Endothelial cell of umbilical vein (primary cell): ENCODE data around the gene MDFIC. TPM values are rescaled to one million over a fixed set of nuclear protein-coding genes. Genes with fewer than 3 reads are reported as not detected.

ENCODE experiments used
- BruUV-seq: library from RNA; stranded (reverse); fragments of 400-500 nt; replicated peaks from 2 replicates; lab custom pipeline; 2021; lab: Mats Ljungman, UMichigan
- CTCF ChIA-PET: fragments of 300-600, 350-600 bp; sonication (Branson Sonifier 250); formaldehyde crosslinking; loops from one replicate; lab custom pipeline; 2021; ENCODE audit warnings: antibody characterized with exemption, inconsistent platforms; lab: Charles Lee
- POLR2A ChIA-PET: fragments of 300-600, 350-600 bp; sonication (Branson Sonifier 250); formaldehyde crosslinking; loops from one replicate; lab custom pipeline; 2021; ENCODE audit warnings: antibody characterized with exemption, inconsistent platforms; lab: Charles Lee
- DNase-seq: peaks from one replicate; pipeline ENCODE4 v3.0.0-alpha.2; 2011; ENCODE audit warnings: low read depth, low spot score
- FAIRE-seq: peaks from 2 replicates; lab custom pipeline; 2011; peaks lifted over from hg19 to GRCh38; lab: Jason Lieb, UNC
- H2AFZ ChIP-seq: 2 replicates; pipeline ENCODE4 v1.6.0; 2012; ENCODE audit warnings: low read depth, low read length, control low read depth, inconsistent platforms
- H3K27ac ChIP-seq: 2 replicates; pipeline ENCODE4 v1.5.1; 2011; ENCODE audit warnings: low read depth, mild to moderate bottlenecking, control low read depth, low read length, moderate library complexity; ENCODE audit not compliant: insufficient read depth
- H3K27me3 ChIP-seq, 2 experiments: 2 replicates each; pipeline versions ENCODE4 v1.6.0 to v1.6.1; 2011; ENCODE audit warnings: low read length in 2 of 2, mixed read lengths in 1 of 2; ENCODE audit not compliant: control insufficient read depth in 2 of 2, insufficient read depth in 2 of 2
- H3K36me3 ChIP-seq, 2 experiments: 2 replicates in 1 of 2; 3 replicates in 1 of 2; pipeline ENCODE4 v1.5.1; 2011; ENCODE audit warnings: low read length in 2 of 2, mild to moderate bottlenecking in 1 of 2, moderate library complexity in 1 of 2; ENCODE audit not compliant: control insufficient read depth in 2 of 2, insufficient read depth in 2 of 2; ENCODE audit errors: extremely low read depth in 1 of 2
- H3K4me1 ChIP-seq: 3 replicates; pipeline ENCODE4 v1.5.1; 2011; ENCODE audit warnings: mild to moderate bottlenecking, low read length; ENCODE audit not compliant: control insufficient read depth, insufficient read depth; ENCODE audit errors: extremely low read depth
- H3K4me2 ChIP-seq: 2 replicates; pipeline ENCODE4 v1.6.1; 2011; ENCODE audit warnings: low read length, control low read depth, mixed read lengths; ENCODE audit not compliant: insufficient read depth
- H3K4me3 ChIP-seq, 3 experiments: fragments of 200-600 bp in 1 of 3; sonication (generic), shearing (Covaris generic) in 1 of 3; replicated peaks in 1 of 3; 2 replicates each; pipeline ENCODE4 v1.5.1; 2011 to 2016; ENCODE audit warnings: control low read depth in 3 of 3, low read length in 3 of 3, mild to moderate bottlenecking in 2 of 3, inconsistent platforms in 1 of 3, low read depth in 1 of 3, moderate library complexity in 1 of 3; ENCODE audit not compliant: insufficient read depth in 1 of 3
- H3K79me2 ChIP-seq: 2 replicates; pipeline ENCODE4 v1.6.0; 2012; ENCODE audit warnings: low read length, inconsistent platforms; ENCODE audit not compliant: control insufficient read depth, insufficient read depth
- H3K9ac ChIP-seq: replicated peaks from 2 replicates; pipeline ENCODE3; 2011; ENCODE audit warnings: low read length, control low read depth; ENCODE audit not compliant: insufficient read depth; ENCODE audit errors: extremely low read depth
- H3K9me1 ChIP-seq: replicated peaks from 3 replicates; pipeline ENCODE4 v1.6.0; 2011; ENCODE audit warnings: mild to moderate bottlenecking, low read length; ENCODE audit not compliant: control insufficient read depth, insufficient read depth; ENCODE audit errors: extremely low read depth
- H3K9me3 ChIP-seq: replicated peaks from 2 replicates; pipeline ENCODE4 v1.5.1; 2012; ENCODE audit warnings: low read length, inconsistent platforms; ENCODE audit not compliant: control insufficient read depth, insufficient read depth
- H4K20me1 ChIP-seq: replicated peaks from 2 replicates; pipeline ENCODE3; 2011; ENCODE audit warnings: mild to moderate bottlenecking, low read length; ENCODE audit not compliant: control insufficient read depth, insufficient read depth; ENCODE audit errors: extremely low read depth
- CTCF ChIP-seq, 2 donors: IDR thresholded peaks; 1 replicate in 1 of 2; 2 replicates in 1 of 2; pipeline ENCODE4 v1.5.1; 2011; ENCODE audit warnings: low read length in 2 of 2, mild to moderate bottlenecking in 2 of 2, moderate library complexity in 2 of 2, control low read depth in 1 of 2, inconsistent platforms in 1 of 2, low read depth in 1 of 2; ENCODE audit not compliant: insufficient read depth in 1 of 2; ENCODE audit errors: extremely low read depth in 1 of 2
- EZH2 ChIP-seq: IDR thresholded peaks from 2 replicates; pipeline ENCODE4 v1.6.1; 2012; ENCODE audit warnings: borderline replicate concordance, low read depth, mild to moderate bottlenecking, moderate library complexity, low read length, inconsistent platforms; ENCODE audit not compliant: severe bottlenecking
- FOS ChIP-seq: IDR thresholded peaks from 2 replicates; pipeline ENCODE4 v1.6.1; 2011; ENCODE audit warnings: mild to moderate bottlenecking, low read length, moderate library complexity, borderline replicate concordance; ENCODE audit not compliant: insufficient read depth
- GATA2 ChIP-seq: IDR thresholded peaks from 2 replicates; pipeline ENCODE4 v1.7.0; 2011; ENCODE audit warnings: low read depth, mild to moderate bottlenecking, moderate library complexity, mixed read lengths, low read length; ENCODE audit not compliant: insufficient read length, insufficient read depth
- JUN ChIP-seq: IDR thresholded peaks from 2 replicates; pipeline ENCODE4 v1.6.1; 2011; ENCODE audit warnings: borderline replicate concordance, low read depth; ENCODE audit not compliant: insufficient read length, insufficient read depth
- MAX ChIP-seq: IDR thresholded peaks from 2 replicates; pipeline ENCODE4 v1.6.1; 2011; ENCODE audit not compliant: insufficient read depth, insufficient read length
- MYC ChIP-seq: IDR thresholded peaks from one replicate; pipeline ENCODE4 v1.6.1; 2011; ENCODE audit warnings: mild to moderate bottlenecking, low read depth, low read length
- POLR2A ChIP-seq: IDR thresholded peaks from 2 replicates; pipeline ENCODE4 v1.6.1; 2012; ENCODE audit warnings: low read depth, mild to moderate bottlenecking, control low read depth, low read length
- POLR2AphosphoS5 ChIP-seq: IDR thresholded peaks from 2 replicates; pipeline ENCODE4 v1.6.1; 2012; ENCODE audit warnings: low read depth, mild to moderate bottlenecking, control low read depth, low read length, moderate library complexity; ENCODE audit not compliant: insufficient read depth
- dilution Hi-C: fragments of 300-500 bp; cut with MboI; formaldehyde crosslinking; loops from one replicate; pipeline ENCODE4 v1.15.0; 2019; ENCODE audit warnings: low sequenced_read_pairs; ENCODE audit not compliant: extremely low pct_ligation_motif_present
- intact Hi-C: fragments of 100-400 bp; cut with micrococcal nuclease; formaldehyde crosslinking; loops from one replicate; pipeline ENCODE4 v1.10.0; 2022
- polyA plus RNA-seq, 4 experiments: library from polyadenylated mRNA; depleted of rRNA in 3 of 4; stranded (reverse) in 3 of 4; unstranded in 1 of 4; fragments of >200 nt; gene quantifications; 2 replicates each; pipeline versions ENCODE4 v1.2.1 to v1.2.3, GENCODE V29; 2011 to 2012; ENCODE audit warnings: missing spikeins in 1 of 4
- total RNA-seq: library from RNA; stranded (reverse); gene quantifications from 2 replicates; pipeline ENCODE4 v1.2.3, GENCODE V29; 2021

MDFIC gene
- total and polyA plus RNA-seq, 2 donors (not counting 3 experiments of a cell fraction or from before 2014, with no cell fraction given): 6.5 to 14.2 TPM

GRCh38 chr7:115058726-115059125, 136.8 kb downstream of the MDFIC start:
- ChIA-PET POLR2A (no interaction called here), CTCF (no interaction called here)
- H3K4me2 ChIP-seq: no peak overlapping the region
- no peak overlapping the region for H2AFZ ChIP-seq
- no peak overlapping the region for H3K27ac ChIP-seq
- no peaks in the 10 kb centered on the region for H4K20me1 ChIP-seq
- no TSS peak for BruUV-seq
- peaks cover 27 to 31% of the 10 kb centered on the region in 2 experiments for H3K27me3 ChIP-seq
- no peak for DNase-seq
- H3K79me2 ChIP-seq: no peaks in the 10 kb centered on the region
- H3K9me1 ChIP-seq: no peaks in the 10 kb centered on the region
- no peaks in the 10 kb centered on the region for H3K36me3 ChIP-seq
- H3K4me1 ChIP-seq: no peaks in the 10 kb centered on the region
- dilution Hi-C loops (no loop called here), intact Hi-C loops (no loop called here)
- H3K9me3 ChIP-seq: no peaks in the 10 kb centered on the region
- no peak overlapping the region for H3K9ac ChIP-seq
- no peak for TF ChIP-seq GATA2
- no peak for TF ChIP-seq CTCF (IDR thresholded peaks at IDR 0.05; ENCODE audit: extremely low read depth in 1 of 2, insufficient read depth in 1 of 2, low read depth in 1 of 2, low read length in 2 of 2)
- TF ChIP-seq POLR2AphosphoS5: no peak
- TF ChIP-seq MYC: no peak
- TF ChIP-seq EZH2: no peak
- no peak overlapping the region for H3K4me3 ChIP-seq
- FAIRE-seq: no peak

GRCh38 chr7:115059321-115059720, 137.4 kb downstream of the MDFIC start:
- FAIRE-seq (no peak), DNase-seq (no peak)
- H3K36me3 ChIP-seq: no peaks in the 10 kb centered on the region
- no peak overlapping the region for H3K27ac ChIP-seq
- peaks cover 24 to 26% of the 10 kb centered on the region in 2 experiments for H3K27me3 ChIP-seq
- no peaks in the 10 kb centered on the region for H3K4me1 ChIP-seq
- no peaks in the 10 kb centered on the region for H3K79me2 ChIP-seq
- ChIA-PET CTCF (no interaction called here), POLR2A (no interaction called here)
- TF ChIP-seq POLR2AphosphoS5 (no peak), JUN (no peak), GATA2 (no peak), MYC (no peak), POLR2A (no peak), FOS (no peak), CTCF (IDR thresholded peaks at IDR 0.05; ENCODE audit: extremely low read depth in 1 of 2, insufficient read depth in 1 of 2, low read depth in 1 of 2, low read length in 2 of 2) (no peak), MAX (no peak), EZH2 (no peak)
- dilution Hi-C loops (no loop called here), intact Hi-C loops (no loop called here)
- H4K20me1 ChIP-seq: no peaks in the 10 kb centered on the region
- no peaks in the 10 kb centered on the region for H3K9me1 ChIP-seq
- BruUV-seq: no TSS peak
- no peak overlapping the region for H3K4me3 ChIP-seq
- no peaks in the 10 kb centered on the region for H3K9me3 ChIP-seq
- H2AFZ ChIP-seq: no peak overlapping the region
- no peak overlapping the region for H3K4me2 ChIP-seq
- no peak overlapping the region for H3K9ac ChIP-seq
